Adrenal gland (tissue), 12 donors: ENCODE results near the gene GOLGB1. TPM values are rescaled to one million over a fixed set of nuclear protein-coding genes. Genes with fewer than 3 reads are reported as not detected.
A peak's percentile ranks its signal among the peaks of the same experiment; 100 is the strongest.
"Not testable (repeated sequence)": the region's sequence is repeated elsewhere in the genome, so short reads cannot be mapped to it uniquely, and the experiment has no call there.

ENCODE experiments used
- DNase-seq, 7 donors: peaks; one replicate each; pipeline ENCODE4 v3.0.0-alpha.2; 2019 to 2020
- H3K27ac ChIP-seq, 5 donors: fragments of 200-600 bp; sonication (generic) in 4 of 5; 1 replicate in 3 of 5; 2 replicates in 2 of 5; pipeline versions ENCODE4 v1.5.1 to v1.8.0; 2016 to 2020; ENCODE audit warnings: mild to moderate bottlenecking in 1 of 5
- H3K27me3 ChIP-seq: fragments of 200-600 bp; 2 replicates; pipeline ENCODE4 v1.8.0; 2021
- H3K36me3 ChIP-seq, 2 donors: fragments of 200-600 bp; replicated peaks in 1 of 2; 1 replicate in 1 of 2; 2 replicates in 1 of 2; pipeline versions ENCODE4 v1.5.1 to v1.8.0; 2018 to 2022
- H3K4me1 ChIP-seq, 2 donors: fragments of 200-600 bp; replicated peaks in 1 of 2; 1 replicate in 1 of 2; 2 replicates in 1 of 2; pipeline versions ENCODE4 v1.5.1 to v1.8.0; 2018 to 2021
- H3K4me3 ChIP-seq, 4 donors: fragments of 200-600 bp; sonication (generic) in 3 of 4; one replicate each; pipeline ENCODE4 v1.5.1; 2016 to 2018
- H3K9me3 ChIP-seq, 3 donors: fragments of 200-600 bp; sonication (generic) in 1 of 3; replicated peaks in 1 of 3; 1 replicate in 2 of 3; 2 replicates in 1 of 3; pipeline versions ENCODE4 v1.5.1 to v1.8.0; 2016 to 2021
- POLR2A ChIP-seq, 2 donors: fragments of 450-650 bp; IDR thresholded peaks; one replicate each; pipeline ENCODE4 v1.6.1; 2017; ENCODE audit warnings: antibody characterized with exemption in 2 of 2, mild to moderate bottlenecking in 2 of 2, moderate library complexity in 1 of 2
- WGBS, 4 donors: extraction: QIAGEN DNeasy Blood & Tissue Kit in 2 of 4; methylation state at CpG; one replicate each; pipeline versions ENCODE4 v1.1.5 to v1.1.7; 2013 to 2017; 5-methylcytosine and 5-hydroxymethylcytosine counted together
- intact Hi-C, 2 donors: fragments of 100-400 bp; cut with DNase I; formaldehyde crosslinking; loops; one replicate each; pipeline versions ENCODE4 v1.14.1 to v1.15.0; 2022 to 2023
- polyA plus RNA-seq, 3 donors: library from polyadenylated mRNA; stranded (reverse); fragments of 200-250 nt in 2 of 3; fragments of 350-450 nt in 1 of 3; fragmentation: Illumina TruSeq in 1 of 3; extraction: RNeasy Lipid Tissue Mini Kit (QIAGEN cat#74804) in 1 of 3; gene quantifications; one replicate each; pipeline ENCODE4 v1.2.3, GENCODE V29; 2013 to 2014
- total RNA-seq, 9 donors: library from RNA; depleted of rRNA in 4 of 9; stranded (reverse); fragments of >200 nt in 4 of 9; fragments of 120-200 nt in 1 of 9; fragmentation: NEBNext Ultra II Directional in 1 of 9; extraction: Animal tissue kit (Norgen Biotek cat#: 25700) in 1 of 9; gene quantifications; one replicate each; pipeline versions ENCODE4 v1.1.0 to v1.2.4, GENCODE V29; 2013 to 2023
- TF ChIP-seq, protein P1 (sequence below), 6 experiments: fragments of 450-650 bp in 4 of 6; fragments of 200-600 bp in 2 of 6; sonication (generic) in 1 of 6; IDR thresholded peaks; 1 replicate in 5 of 6; 2 replicates in 1 of 6; pipeline versions ENCODE4 v1.5.1 to v1.8.0; 2016 to 2021; ENCODE audit warnings: antibody characterized with exemption in 6 of 6, mild to moderate bottlenecking in 2 of 6, moderate library complexity in 1 of 6
- donor health status: healthy with polysubstance abuse.
- donor health status: Bipolar disorder and iron deficiency.
- donor health status: DM: yes; HTN: yes; CAD: no.
- donor health status: DM: no; HTN: no; CAD: no.
- donor health status: DM: no; HTN: no; CAD: no.
- donor health status: DM: yes; HTN: yes; CAD: no.

GOLGB1 gene
- total and polyA plus RNA-seq, 12 donors = 31.6 to 118 (median 73.3) TPM

DNA sequence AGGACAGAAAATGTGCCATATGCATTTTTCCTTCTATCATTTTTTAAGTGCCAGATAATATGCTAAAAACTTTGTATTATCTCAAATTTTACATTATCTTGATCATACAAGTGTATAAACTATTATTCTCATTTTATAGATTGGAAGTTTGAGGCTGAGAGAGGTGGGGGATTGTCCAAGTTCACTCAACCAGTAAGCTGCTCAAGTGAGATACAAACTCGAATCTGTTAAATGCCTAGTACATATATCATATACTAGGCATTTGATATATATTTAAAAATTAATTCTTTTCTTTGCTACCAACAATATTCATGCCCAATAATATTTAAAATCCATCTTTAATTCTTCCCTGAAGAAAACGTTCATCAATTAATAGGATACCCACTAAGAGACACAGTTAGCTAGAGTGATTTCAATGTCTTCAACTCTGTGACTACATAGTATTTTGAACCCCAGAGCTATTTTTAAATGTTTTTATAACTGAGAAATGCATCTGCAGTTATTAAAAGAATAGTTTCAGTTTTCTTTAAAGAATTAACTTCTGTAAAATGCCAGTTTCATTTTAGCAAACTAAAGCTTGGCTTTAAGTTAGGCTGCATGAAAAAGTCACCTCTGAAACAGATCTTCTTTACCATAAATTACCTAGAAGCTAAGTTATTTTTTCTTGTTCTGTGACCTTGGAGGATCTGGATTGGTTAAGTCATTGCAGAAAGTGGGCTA is 44.9 kb upstream of the GOLGB1 start:
- no peaks in the 10 kb centered on the region for H3K9me3 ChIP-seq
- H3K4me3 ChIP-seq = no peak overlapping the region
- DNase-seq = no peak
- TF ChIP-seq, protein P1, sequence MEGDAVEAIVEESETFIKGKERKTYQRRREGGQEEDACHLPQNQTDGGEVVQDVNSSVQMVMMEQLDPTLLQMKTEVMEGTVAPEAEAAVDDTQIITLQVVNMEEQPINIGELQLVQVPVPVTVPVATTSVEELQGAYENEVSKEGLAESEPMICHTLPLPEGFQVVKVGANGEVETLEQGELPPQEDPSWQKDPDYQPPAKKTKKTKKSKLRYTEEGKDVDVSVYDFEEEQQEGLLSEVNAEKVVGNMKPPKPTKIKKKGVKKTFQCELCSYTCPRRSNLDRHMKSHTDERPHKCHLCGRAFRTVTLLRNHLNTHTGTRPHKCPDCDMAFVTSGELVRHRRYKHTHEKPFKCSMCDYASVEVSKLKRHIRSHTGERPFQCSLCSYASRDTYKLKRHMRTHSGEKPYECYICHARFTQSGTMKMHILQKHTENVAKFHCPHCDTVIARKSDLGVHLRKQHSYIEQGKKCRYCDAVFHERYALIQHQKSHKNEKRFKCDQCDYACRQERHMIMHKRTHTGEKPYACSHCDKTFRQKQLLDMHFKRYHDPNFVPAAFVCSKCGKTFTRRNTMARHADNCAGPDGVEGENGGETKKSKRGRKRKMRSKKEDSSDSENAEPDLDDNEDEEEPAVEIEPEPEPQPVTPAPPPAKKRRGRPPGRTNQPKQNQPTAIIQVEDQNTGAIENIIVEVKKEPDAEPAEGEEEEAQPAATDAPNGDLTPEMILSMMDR (IDR thresholded peaks at IDR 0.05) = no peak
- TF ChIP-seq POLR2A (IDR thresholded peaks at IDR 0.05) = no peak
- H3K27ac ChIP-seq = no peak overlapping the region
- no peaks in the 10 kb centered on the region for H3K27me3 ChIP-seq
- H3K4me1 ChIP-seq = no peaks in the 10 kb centered on the region
- intact Hi-C loops = no loop called here
- peaks cover 0 to 7% of the 10 kb centered on the region in 2 donors for H3K36me3 ChIP-seq
- WGBS, 4 donors = 92 to 95% (median 94%) methylated on average over 2 of the region's 2 CpGs

DNA sequence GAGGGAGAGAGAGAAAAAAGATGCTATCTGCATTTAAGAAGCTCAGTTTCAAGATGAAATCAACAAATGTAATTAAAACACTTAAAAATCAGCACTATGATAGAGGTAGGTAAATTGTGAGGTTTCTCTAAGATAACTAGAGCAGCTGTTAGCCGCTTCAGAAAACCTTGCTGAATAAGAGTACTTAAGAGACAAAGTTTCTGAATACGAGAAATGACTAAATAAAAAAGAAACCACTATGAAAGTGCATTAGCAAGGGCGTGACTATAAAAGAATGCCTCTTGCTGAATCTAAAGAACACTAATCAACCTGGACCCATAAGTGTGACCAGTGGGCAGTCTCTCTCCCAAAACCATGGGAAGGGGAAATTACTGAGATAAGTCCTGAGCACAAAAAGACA is 43.5 kb upstream of the GOLGB1 start:
- Histone ChIP-seq H3K4me3 (no peak overlapping the region), H3K27ac (no peak overlapping the region), H3K9me3 (no peaks in the 10 kb centered on the region), H3K4me1 (no peaks in the 10 kb centered on the region), H3K36me3 (peaks cover 0 to 19% of the 10 kb centered on the region in 2 donors), H3K27me3 (no peaks in the 10 kb centered on the region)
- no peak for DNase-seq
- intact Hi-C loops = no loop called here
- 96 to 100% (median 97%) methylated on average over 3 of the region's 3 CpGs for WGBS, 4 donors
- TF ChIP-seq, protein P1 (IDR thresholded peaks at IDR 0.05) = no peak
- TF ChIP-seq POLR2A (IDR thresholded peaks at IDR 0.05) = no peak

DNA sequence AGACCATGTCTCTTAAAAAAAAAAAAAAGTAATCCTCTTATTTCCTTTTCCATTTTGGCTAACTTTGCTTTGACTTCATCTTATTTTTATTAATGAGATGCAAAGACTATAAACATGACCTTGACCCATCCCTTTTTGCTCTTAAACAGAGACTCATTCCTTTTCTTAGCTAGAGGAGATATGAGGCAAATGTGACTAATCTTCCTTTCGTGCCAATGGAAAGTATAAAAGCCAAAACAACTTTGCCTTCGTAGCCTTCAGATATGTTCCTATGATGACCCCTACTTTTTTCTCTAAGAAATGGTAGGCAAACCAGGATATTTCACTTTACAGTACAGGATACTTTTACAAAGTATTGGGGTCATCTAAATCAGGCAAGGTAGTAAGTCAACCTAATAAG is 36.9 kb upstream of the GOLGB1 start:
- 34 to 42% (median 37%) methylated on average over 2 of the region's 2 CpGs for WGBS, 4 donors
- Histone ChIP-seq H3K36me3 (peaks cover 0 to 35% of the 10 kb centered on the region in 2 donors), H3K27ac (peak overlapping the region in 3 of 5 donors; percentile 54 to 81 (median 62))

DNA sequence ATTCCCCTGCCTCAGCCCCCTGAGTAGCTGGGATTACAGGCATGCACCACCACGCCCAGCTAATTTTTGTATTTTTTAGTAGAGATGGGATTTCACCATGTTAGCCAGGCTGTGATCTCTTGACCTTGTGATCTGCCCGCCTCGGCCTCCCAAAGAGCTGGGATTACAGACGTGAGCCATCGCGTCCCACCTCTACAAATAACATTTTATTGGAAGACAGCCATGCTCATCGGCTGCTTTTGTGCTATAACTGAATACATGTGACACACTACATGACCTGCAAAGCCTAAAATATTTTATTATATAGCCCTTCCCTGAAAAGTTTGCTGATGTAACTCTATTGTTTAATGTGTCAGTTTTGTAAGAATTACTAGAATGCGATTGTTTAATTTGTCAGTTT is 33.2 kb upstream of the GOLGB1 start:
- peaks cover 0 to 28% of the 10 kb centered on the region in 2 donors for H3K36me3 ChIP-seq
- H3K27ac ChIP-seq = not testable (repeated sequence)

More for the DNA sequence above, 36.9 kb upstream of the GOLGB1 start:
- Histone ChIP-seq H3K9me3 (no peaks in the 10 kb centered on the region), H3K4me1 (peaks cover 0 to 12% of the 10 kb centered on the region in 2 donors), H3K4me3 (no peak overlapping the region), H3K27me3 (no peaks in the 10 kb centered on the region)
- intact Hi-C loops = no loop called here
- DNase-seq = no peak
- TF ChIP-seq, protein P1 (IDR thresholded peaks at IDR 0.05) = no peak
- TF ChIP-seq POLR2A (IDR thresholded peaks at IDR 0.05) = no peak

GRCh38 chr3:121781611-121782010 is 32.1 kb upstream of the GOLGB1 start:
- TF ChIP-seq POLR2A (IDR thresholded peaks at IDR 0.05) = no peak
- TF ChIP-seq, protein P1 (IDR thresholded peaks at IDR 0.05) = no peak
- no peak overlapping the region for H3K4me3 ChIP-seq
- H3K36me3 ChIP-seq = peaks cover 0 to 22% of the 10 kb centered on the region in 2 donors
- DNase-seq = no peak
- WGBS, 4 donors = 97 to 98% (median 98%) methylated on average over 7 of the region's 7 CpGs
- no peaks in the 10 kb centered on the region for H3K9me3 ChIP-seq
- peaks cover 0 to 5% of the 10 kb centered on the region in 2 donors for H3K4me1 ChIP-seq
- H3K27me3 ChIP-seq = no peaks in the 10 kb centered on the region
- intact Hi-C loops = no loop called here
- H3K27ac ChIP-seq = no peak overlapping the region

More for the DNA sequence above, 33.2 kb upstream of the GOLGB1 start:
- DNase-seq, H3K9me3 ChIP-seq, intact Hi-C loops, H3K4me3 ChIP-seq, H3K27me3 ChIP-seq: not testable (repeated sequence)
- WGBS, 4 donors = 83 to 90% (median 87%) methylated on average over 8 of the region's 8 CpGs
- H3K4me1 ChIP-seq = peaks cover 0 to 12% of the 10 kb centered on the region in 2 donors

GRCh38 chr3:121775095-121775494 is 25.6 kb upstream of the GOLGB1 start:
- H3K9me3 ChIP-seq, intact Hi-C loops, H3K4me1 ChIP-seq, H3K27ac ChIP-seq, H3K27me3 ChIP-seq, DNase-seq, H3K4me3 ChIP-seq: not testable (repeated sequence)
- WGBS, 4 donors = 96 to 98% (median 96%) methylated on average over 4 of the region's 4 CpGs
- H3K36me3 ChIP-seq = peaks cover 0 to 40% of the 10 kb centered on the region in 2 donors
